GM18951 (cell line): ENCODE data around the gene CA6.
"Not testable (repeated sequence)": the region's sequence is repeated elsewhere in the genome, so short reads cannot be mapped to it uniquely, and the experiment has no call there.

Source experiments
- POLR2A ChIP-seq: IDR thresholded peaks from 4 replicates; pipeline ENCODE4 v1.6.1; 2011; ENCODE audit warnings: mild to moderate bottlenecking; ENCODE audit not compliant: insufficient read length, insufficient read depth; ENCODE audit errors: extremely low read depth
- in situ Hi-C: fragments of 300-500 bp; cut with MboI; formaldehyde crosslinking; loops from one replicate; pipeline ENCODE4 v1.12.0; 2022; ENCODE audit warnings: low sequenced_read_pairs, mixed read lengths, inconsistent platforms; ENCODE audit not compliant: unreplicated experiment

Gene CA6

DNA sequence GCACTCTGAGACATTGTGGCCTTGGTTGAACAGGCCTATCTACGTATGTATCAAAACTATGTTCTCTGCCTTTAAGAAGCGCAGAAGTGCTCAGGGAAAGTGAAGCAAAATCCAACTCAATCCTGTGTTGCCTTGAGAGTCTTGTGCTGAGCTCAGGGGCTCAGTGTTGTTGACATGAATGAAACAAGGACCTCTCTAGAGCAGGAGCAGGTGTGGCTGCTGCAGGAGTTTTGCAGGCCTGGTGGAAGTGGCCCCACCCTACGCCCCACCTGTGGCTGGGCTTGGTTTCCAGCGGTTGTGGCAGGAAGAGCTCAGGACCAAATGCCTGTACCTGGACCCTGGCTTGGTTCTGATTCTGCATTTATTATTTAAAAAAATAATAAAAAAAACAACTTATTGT is 20.9 kb downstream of the CA6 start:
- in situ Hi-C loops, result no loop called here
- no peak for TF ChIP-seq POLR2A

GRCh38 chr1:8968902-8969301 is 23.2 kb downstream of the CA6 start:
- in situ Hi-C loops, result not testable (repeated sequence)

DNA sequence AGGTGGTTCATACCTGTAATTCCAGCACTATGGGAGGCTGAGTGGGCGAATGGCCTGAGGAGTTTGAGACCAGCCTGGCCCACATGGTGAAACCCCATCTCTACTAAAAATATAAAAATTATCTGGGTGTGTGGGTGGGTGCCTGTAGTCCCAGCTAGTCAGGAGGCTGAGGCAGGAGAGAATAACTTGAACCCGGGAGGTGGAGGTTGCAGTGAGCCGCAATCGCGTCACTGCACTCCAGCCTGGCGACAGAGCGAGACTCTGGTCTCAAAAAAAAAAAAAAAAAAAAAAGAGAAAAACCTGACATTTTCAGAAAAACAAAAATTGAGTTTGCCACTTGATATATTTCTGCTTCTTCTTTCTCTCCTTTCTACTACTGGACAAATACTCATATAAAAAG is 24.3 kb downstream of the CA6 start:
- TF ChIP-seq POLR2A, result no peak
- in situ Hi-C loops, result no loop called here

DNA sequence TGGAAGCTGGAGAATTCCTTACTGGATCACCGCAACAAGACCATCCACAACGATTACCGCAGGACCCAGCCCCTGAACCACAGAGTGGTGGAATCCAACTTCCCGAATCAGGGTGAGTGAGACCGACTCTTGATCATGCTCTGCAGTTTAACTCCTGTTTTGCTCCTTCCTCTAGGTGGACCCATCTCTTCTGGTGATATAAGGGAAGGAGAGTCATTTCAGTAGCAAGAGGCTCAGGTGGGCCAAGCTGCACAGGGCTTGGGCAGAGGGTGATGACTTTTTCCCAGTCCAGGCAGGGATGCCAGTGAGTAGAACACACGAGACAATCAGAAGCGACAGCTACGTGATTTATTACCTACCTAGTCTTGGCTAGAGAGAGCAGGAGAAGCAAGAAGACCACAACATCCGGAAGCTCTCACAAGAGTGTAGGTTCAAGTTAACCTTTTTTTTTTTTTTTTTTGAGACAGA is 25.2 kb downstream of the CA6 start:
- in situ Hi-C loops, result no loop called here
- TF ChIP-seq POLR2A, result no peak

- in situ Hi-C loops, result no loop called here
- TF ChIP-seq POLR2A, result no peak
These were observed 28.9 kb downstream of the CA6 start for GRCh38 chr1:8974551-8974950.

DNA sequence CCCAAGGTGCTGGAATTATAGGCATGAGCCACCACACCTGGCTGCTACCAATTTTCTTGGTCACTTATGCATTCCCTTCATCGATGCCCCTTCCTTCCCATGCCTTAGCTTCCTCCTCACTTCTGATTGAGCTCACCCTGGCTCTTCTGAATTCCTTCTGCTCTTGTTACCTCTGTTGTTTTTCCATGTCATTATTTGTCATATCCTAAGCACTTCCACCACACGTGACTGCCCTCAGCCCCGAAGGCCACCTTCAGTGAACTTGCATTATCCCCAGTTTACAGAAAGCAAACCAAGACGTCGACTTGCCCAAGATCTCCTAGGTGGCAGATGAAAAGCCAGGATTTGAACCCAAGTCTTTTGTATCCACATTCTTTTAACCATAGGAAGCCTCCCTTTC is 30.7 kb downstream of the CA6 start:
- in situ Hi-C loops, result no loop called here
- no peak for TF ChIP-seq POLR2A

DNA sequence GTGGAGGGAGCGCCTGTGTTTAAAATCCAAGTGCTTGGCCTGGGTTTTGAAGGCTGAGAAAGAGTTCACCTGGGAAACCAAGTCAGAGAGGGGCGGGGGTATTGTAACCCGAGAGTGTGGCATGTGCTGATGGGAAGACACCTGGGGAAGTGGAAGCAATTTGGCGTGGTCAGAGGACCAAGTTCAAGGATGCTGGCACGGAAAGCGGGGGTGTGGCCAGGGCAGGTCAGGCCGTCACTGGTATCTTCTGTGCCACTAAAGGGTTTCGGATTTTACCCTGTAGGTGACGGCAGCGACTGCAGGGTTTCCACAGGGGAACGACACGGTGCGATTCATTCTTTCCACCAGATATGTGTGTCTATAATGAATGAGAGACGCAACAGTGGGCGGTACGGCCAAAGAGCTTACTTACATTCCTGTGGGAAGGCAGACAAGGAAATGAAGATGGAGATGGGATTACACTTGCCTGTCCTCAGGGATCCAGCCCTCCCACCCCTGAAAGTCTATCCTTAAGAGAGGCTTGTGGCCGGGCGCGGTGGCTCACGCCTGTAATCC is 31.3 kb downstream of the CA6 start:
- in situ Hi-C loops, result no loop called here
- TF ChIP-seq POLR2A, result no peak

DNA sequence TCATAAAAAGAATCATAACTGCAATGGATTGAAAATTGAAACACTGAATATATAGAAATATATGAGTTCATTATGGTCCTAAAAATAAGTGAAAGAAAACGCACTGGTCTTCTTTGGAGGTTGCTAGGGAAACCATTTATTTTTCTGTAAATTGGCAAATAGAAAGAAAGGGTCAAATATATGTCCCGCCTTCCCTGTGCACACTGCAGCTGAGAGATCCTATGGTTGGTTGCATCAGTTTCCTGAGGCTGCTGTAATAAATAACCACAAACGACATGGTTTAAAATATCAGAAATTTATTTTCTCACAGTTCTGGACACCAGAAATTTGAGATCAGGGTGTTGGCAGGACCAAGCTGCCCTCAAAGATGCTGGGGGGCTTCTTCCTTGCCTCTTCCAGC is 35.0 kb downstream of the CA6 start:
- in situ Hi-C loops, result no loop called here
- no peak for TF ChIP-seq POLR2A

DNA sequence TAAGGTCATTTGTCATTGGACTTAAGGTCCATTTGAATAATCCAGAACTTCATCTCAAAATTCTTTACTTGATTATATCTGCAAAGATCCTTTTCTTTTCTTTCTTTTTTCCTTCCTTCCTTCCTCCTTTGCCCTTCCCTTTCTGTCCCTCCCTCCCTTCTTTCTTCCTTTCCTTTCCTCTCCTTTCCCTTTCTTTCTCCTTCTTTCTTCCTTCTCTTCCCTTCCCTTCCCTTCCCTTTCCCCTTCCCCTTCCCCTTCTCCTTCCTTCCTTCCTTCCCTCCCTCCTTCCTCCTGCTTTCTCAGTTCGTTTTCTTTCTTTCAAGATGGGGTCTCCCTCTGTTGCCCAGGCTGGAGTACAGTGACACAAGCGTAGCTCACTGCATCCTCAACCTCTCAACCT is 35.5 kb downstream of the CA6 start:
- no peak for TF ChIP-seq POLR2A
- in situ Hi-C loops, result no loop called here

GRCh38 chr1:8984203-8984602 is 38.5 kb downstream of the CA6 start:
- no peak for TF ChIP-seq POLR2A
- in situ Hi-C loops, result no loop called here

GRCh38 chr1:8984990-8985389 is 39.3 kb downstream of the CA6 start:
- no peak for TF ChIP-seq POLR2A
- in situ Hi-C loops, result no loop called here

DNA sequence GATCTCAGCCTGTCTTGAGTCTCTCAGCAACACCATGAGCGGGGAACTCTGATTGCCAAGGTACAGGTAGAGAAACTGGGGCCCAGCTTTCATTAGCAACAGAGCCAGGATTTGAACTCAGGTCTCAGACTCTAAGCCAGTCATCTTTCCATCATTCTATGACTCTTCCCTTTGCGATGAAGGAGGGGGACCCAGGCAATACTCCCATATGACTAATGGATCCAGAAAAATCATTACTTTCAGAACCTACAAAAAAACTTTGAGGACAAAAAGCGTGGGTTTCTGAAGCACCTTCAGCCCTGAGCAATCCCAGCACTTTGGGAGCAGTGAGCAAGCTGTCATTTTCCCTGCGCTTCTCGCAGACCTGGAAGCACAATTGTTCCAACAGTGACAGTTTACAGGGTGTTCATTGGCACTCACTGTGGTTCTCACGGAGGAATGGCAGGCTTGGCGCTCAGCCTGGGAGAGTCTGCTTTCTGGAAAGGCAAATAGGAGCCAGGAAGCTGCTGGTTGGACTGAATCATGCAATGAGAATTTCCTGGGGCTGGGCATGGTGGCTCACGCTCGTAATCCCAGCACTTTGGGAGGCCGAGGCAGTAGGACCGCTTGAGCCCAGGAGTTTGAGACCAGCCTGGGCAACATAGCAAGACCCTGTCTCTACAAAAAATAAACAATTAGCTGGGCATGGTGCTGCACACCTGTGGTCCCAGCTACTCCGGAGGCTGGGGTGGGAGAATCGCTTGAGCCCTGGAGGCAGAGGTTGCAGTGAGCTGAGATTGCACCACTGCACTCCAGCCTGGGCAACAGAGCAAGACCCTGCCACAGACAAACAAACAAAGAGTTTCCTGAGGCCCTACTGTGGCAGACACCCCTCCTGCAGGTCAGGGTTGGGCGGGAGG is 40.5 kb downstream of the CA6 start:
- in situ Hi-C loops, result no loop called here
- no peak for TF ChIP-seq POLR2A

DNA sequence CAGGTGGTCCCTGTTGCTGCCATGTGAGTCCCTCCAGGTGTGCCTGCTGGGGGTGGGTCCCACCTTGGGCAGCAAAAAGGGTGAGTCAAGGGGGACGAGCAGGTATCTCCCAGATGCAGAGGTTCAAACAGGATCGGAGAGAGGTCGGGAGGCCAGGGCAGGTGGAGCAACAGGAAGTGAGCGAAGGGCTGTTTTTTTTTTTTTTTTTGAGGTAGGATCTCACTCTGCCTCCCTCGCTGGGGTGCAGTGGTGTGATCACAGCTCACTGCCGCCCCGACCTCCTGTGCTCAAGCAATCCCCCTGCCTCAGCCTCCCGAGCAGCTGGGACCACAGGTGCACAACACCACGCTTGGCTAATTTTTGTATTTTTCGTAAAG is 41.1 kb downstream of the CA6 start:
- no peak for TF ChIP-seq POLR2A

GRCh38 chr1:8987881-8988617 is 42.4 kb downstream of the CA6 start:
- no peak for TF ChIP-seq POLR2A
- in situ Hi-C loops, result no loop called here

More for the DNA sequence above, 41.1 kb downstream of the CA6 start:
- in situ Hi-C loops, result no loop called here

DNA sequence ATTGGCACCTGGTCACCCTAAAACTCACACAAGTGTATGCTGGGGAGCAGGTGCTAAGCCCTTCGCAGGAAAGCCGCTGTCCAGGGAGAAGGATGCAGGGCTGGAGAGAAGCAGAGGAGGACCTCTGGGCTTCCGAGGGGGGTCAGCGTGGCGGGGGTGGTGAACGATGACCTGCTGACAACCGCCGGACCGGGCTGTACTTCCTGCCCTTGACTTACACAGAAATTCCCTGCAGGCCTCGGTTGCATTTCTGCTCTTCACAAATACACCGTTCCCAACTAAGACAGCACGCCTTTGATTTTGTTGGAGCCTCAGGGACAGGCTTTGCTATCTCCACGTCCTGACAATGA is 42.9 kb downstream of the CA6 start:
- in situ Hi-C loops, result no loop called here
- TF ChIP-seq POLR2A, result no peak
